ENCODE measurements around the gene PAAF1.
"Not testable (repeated sequence)": the region's sequence is repeated elsewhere in the genome, so short reads cannot be mapped to it uniquely, and the experiment has no call there.

Gene PAAF1

DNA sequence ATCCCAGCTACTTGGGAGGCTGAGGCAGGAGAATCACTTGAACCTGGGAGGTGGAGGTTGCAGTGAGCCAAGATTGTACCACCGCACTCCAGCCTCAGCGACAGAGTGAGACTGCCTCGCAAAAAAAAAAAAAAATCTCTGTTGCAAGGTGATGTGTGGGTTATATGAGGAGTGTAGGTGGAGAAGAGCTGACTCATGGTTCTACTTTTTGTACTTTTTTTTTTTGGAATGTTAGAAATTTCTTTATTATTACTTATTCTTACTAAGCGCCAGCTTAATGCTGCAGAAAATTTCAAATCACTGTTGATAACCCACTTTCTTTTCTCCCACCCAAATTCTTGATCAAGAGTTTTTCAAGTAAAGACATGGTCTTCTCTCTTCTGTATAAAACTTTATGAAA lies 44.4 kb downstream of the PAAF1 start:
- no peaks in the 10 kb centered on the region for H3K9me3 ChIP-seq (ENCODE audit: control insufficient read depth, insufficient read depth, low read depth, low read length)
- H3K27me3 ChIP-seq (ENCODE audit: control insufficient read depth, insufficient read depth, low read length), result no peaks in the 10 kb centered on the region
- no peaks in the 10 kb centered on the region for H3K4me1 ChIP-seq (ENCODE audit: control insufficient read depth, insufficient read depth, low read length)
- no peak overlapping the region for H3K27ac ChIP-seq (ENCODE audit: low read depth, low read length)
- peaks cover 36% of the 10 kb centered on the region for H3K36me3 ChIP-seq (ENCODE audit: control insufficient read depth, insufficient read depth, low read length)
- H3K4me3 ChIP-seq (ENCODE audit: low read depth, low read length), result no peak overlapping the region
- no peak overlapping the region for H3K9ac ChIP-seq (ENCODE audit: low read length)

DNA sequence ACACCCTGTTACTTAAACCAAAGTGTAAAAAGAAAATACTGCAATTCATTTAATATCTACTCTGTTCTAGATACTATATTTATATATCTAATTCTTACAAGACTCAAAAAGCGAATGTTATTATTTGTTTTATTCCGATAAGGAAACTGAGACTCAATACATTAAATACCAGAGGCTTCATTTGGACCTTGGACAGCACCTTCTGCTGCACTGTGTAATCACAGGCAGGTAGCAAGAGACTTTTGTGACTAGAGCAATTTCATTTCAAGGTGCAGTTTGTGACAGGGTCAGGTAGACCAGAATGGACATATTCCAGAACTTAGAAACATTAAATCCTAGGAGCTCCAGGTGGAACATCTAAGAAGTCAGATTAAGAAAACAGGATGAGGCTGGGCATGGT lies 52.6 kb downstream of the PAAF1 start:
- peaks cover 40% of the 10 kb centered on the region for H3K36me3 ChIP-seq (ENCODE audit: control insufficient read depth, insufficient read depth, low read length)
- H3K27me3 ChIP-seq (ENCODE audit: control insufficient read depth, insufficient read depth, low read length), result no peaks in the 10 kb centered on the region
- no peak overlapping the region for H3K4me3 ChIP-seq (ENCODE audit: low read depth, low read length)
- H3K4me1 ChIP-seq (ENCODE audit: control insufficient read depth, insufficient read depth, low read length), result no peaks in the 10 kb centered on the region
- no peak overlapping the region for H3K9ac ChIP-seq (ENCODE audit: low read length)
- H3K9me3 ChIP-seq (ENCODE audit: control insufficient read depth, insufficient read depth, low read depth, low read length), result no peaks in the 10 kb centered on the region
- no peak overlapping the region for H3K27ac ChIP-seq (ENCODE audit: low read depth, low read length)

DNA sequence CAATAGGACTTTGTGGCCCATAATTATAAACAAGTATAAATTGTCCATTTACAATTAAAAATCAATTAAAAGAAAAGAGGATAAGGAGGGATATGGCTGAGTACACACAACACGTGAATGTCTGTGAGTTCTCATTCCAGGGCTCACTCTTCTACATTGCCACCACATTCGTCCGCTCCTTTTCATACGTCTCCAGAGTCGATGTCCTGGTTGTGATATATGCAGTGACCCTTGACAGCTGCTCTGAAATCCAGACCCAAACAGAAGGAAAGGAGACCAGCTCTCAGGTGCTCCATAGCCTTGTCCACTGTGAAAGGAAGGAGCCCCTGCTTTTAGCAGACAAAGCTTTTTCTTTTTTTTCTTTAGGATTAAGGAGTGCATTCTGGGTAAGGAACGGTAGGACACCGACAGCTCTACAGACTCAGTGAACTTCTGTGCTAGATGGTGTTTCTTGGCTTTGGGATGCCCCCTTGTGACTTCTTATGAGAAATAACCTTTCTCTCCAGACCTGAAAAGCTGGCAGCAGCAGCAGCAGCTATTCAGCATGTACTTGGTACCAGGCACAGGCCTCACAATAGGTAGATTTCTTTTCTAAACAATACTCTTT lies 54.3 kb downstream of the PAAF1 start:
- Histone ChIP-seq H3K9ac (ENCODE audit: low read length) (no peak overlapping the region), H3K27me3 (ENCODE audit: control insufficient read depth, insufficient read depth, low read length) (no peaks in the 10 kb centered on the region), H3K9me3 (ENCODE audit: control insufficient read depth, insufficient read depth, low read depth, low read length) (no peaks in the 10 kb centered on the region), H3K36me3 (ENCODE audit: control insufficient read depth, insufficient read depth, low read length) (peaks cover 36% of the 10 kb centered on the region), H3K4me3 (ENCODE audit: low read depth, low read length) (no peak overlapping the region), H3K4me1 (ENCODE audit: control insufficient read depth, insufficient read depth, low read length) (no peaks in the 10 kb centered on the region), H3K27ac (ENCODE audit: low read depth, low read length) (no peak overlapping the region)

DNA sequence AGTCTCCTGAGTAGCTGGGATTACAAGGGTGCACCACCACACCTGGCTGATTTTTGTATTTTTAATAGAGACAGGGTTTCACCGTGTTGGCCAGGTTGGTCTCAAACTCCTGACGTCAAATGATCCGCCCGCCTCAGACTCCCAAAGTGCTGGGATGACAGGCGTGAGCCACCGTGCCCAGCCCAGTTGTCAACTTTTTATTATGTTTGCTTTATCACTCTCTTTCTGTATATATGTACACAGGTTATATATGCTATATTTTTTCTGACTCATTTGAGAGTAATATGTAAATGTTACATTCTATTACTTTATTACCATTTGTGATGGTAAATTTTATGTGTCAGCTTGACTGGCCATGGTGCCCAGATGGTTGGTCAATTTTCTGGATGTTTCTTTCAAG lies 55.2 kb downstream of the PAAF1 start:
- Histone ChIP-seq H3K27ac (ENCODE audit: low read depth, low read length) (no peak overlapping the region), H3K4me3 (ENCODE audit: low read depth, low read length) (no peak overlapping the region), H3K4me1 (ENCODE audit: control insufficient read depth, insufficient read depth, low read length) (no peaks in the 10 kb centered on the region), H3K9ac (ENCODE audit: low read length) (no peak overlapping the region), H3K27me3 (ENCODE audit: control insufficient read depth, insufficient read depth, low read length) (no peaks in the 10 kb centered on the region), H3K36me3 (ENCODE audit: control insufficient read depth, insufficient read depth, low read length) (peaks cover 33% of the 10 kb centered on the region), H3K9me3 (ENCODE audit: control insufficient read depth, insufficient read depth, low read depth, low read length) (no peaks in the 10 kb centered on the region)

DNA sequence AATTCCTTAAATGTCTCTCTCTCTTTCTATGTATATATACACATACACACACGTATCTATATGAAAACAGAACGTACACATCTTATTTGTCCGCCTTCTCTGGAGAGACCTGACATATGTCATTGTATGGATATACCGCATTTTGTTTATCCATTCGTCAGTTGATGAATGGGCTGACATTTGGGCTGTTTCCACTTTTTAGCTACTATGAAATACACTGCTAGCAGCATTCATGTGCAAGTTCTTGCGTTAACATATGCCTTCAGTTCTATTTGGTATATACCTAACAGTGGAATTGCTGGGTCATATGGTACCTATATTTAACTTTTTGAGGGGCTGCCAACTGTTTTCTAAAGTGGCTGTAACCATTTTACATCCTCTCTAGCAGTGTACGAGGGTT lies 56.0 kb downstream of the PAAF1 start:
- Histone ChIP-seq H3K4me1 (ENCODE audit: control insufficient read depth, insufficient read depth, low read length) (no peaks in the 10 kb centered on the region), H3K9me3 (ENCODE audit: control insufficient read depth, insufficient read depth, low read depth, low read length) (peaks cover 2% of the 10 kb centered on the region; the same call in 1 of the 2 replicates), H3K36me3 (ENCODE audit: control insufficient read depth, insufficient read depth, low read length) (peaks cover 25% of the 10 kb centered on the region), H3K27me3 (ENCODE audit: control insufficient read depth, insufficient read depth, low read length) (no peaks in the 10 kb centered on the region), H3K27ac (ENCODE audit: low read depth, low read length) (no peak overlapping the region), H3K4me3 (ENCODE audit: low read depth, low read length) (no peak overlapping the region), H3K9ac (ENCODE audit: low read length) (no peak overlapping the region)

DNA sequence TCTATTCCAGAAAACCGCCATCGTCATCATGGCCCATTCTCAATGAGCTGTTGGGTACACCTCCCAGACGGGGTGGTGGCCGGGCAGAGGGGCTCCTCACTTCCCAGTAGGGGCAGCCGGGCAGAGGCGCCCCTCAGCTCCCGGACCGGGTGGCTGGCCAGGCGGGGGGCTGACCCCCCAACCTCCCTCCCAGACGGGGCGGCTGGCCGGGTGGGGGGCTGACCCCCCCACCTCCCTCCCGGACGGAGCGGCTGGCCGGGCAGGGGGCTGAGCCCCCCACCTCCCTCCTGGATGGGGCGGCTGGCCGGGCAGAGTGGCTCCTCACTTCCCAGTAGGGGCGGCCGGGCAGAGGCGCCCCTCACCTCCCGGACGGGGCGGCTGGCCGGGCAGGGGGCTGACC lies 59.2 kb downstream of the PAAF1 start:
- not testable (repeated sequence) for H3K4me1 ChIP-seq (ENCODE audit: control insufficient read depth, insufficient read depth, low read length); H3K9ac ChIP-seq (ENCODE audit: low read length); H3K4me3 ChIP-seq (ENCODE audit: low read depth, low read length); H3K27me3 ChIP-seq (ENCODE audit: control insufficient read depth, insufficient read depth, low read length); H3K27ac ChIP-seq (ENCODE audit: low read depth, low read length)
- H3K9me3 ChIP-seq (ENCODE audit: control insufficient read depth, insufficient read depth, low read depth, low read length), result peaks cover 23% of the 10 kb centered on the region
- H3K36me3 ChIP-seq (ENCODE audit: control insufficient read depth, insufficient read depth, low read length), result peaks cover 12% of the 10 kb centered on the region

DNA sequence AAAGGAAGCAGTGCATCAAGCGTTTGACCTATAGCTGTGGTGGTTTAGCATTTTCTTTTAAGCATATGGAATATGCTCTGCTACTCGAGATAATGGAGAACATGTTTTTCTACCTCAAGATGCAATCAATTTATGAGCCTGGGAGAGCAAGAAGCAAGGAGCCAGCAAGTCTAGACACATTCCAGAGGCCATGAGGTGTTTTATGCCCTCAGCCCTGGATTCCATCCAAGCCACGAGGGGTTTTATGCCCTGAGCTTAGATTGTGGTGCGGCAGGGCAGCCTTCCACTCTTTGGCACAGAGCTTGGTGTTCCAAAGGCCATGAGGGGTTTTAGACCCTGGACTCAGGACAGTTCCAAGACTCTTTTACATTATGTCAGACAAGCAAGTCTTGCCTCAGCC lies 62.3 kb downstream of the PAAF1 start:
- Histone ChIP-seq H3K9me3 (ENCODE audit: control insufficient read depth, insufficient read depth, low read depth, low read length) (peaks cover 37% of the 10 kb centered on the region), H3K4me1 (ENCODE audit: control insufficient read depth, insufficient read depth, low read length) (no peaks in the 10 kb centered on the region), H3K36me3 (ENCODE audit: control insufficient read depth, insufficient read depth, low read length) (peaks cover 5% of the 10 kb centered on the region), H3K27ac (ENCODE audit: low read depth, low read length) (no peak overlapping the region), H3K9ac (ENCODE audit: low read length) (no peak overlapping the region), H3K4me3 (ENCODE audit: low read depth, low read length) (no peak overlapping the region), H3K27me3 (ENCODE audit: control insufficient read depth, insufficient read depth, low read length) (no peaks in the 10 kb centered on the region)

DNA sequence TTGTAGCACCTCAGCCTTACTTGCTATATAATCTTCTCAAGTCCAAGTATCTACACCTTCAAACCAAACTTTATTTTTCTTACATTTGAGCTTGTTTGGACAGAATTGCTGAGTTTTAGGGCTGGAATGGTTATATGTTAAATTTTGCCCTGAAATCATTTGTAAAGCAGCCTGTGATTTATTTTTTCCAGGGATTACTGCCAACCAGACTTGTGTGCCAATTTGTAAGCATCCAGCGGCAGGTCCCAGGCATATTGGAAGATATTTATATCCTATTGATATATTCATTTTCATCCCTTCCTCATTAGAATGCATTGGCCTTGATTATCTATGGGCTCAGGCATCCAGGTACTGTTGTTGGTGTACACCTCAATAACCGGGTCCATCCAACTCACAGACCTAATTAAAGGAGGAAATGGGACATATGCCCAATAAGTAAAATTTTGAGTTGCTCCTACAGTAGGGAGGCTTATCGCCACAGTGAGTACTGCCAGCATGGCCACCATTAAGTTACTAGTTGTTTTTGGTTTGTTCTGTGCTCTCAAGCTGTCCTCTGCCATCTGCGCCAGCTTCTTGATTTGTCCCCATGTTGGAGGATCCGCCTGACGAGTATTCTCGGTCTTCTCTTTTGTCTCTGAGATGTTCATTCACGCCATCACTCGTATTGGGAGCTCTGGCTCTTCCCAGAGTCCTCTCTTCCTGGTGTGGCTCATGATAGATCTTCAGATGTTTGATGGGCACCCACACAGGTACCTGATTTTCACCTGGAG lies 64.2 kb downstream of the PAAF1 start:
- Histone ChIP-seq H3K27me3 (ENCODE audit: control insufficient read depth, insufficient read depth, low read length) (no peaks in the 10 kb centered on the region), H3K4me1 (ENCODE audit: control insufficient read depth, insufficient read depth, low read length) (no peaks in the 10 kb centered on the region), H3K4me3 (ENCODE audit: low read depth, low read length) (no peak overlapping the region), H3K9ac (ENCODE audit: low read length) (no peak overlapping the region), H3K9me3 (ENCODE audit: control insufficient read depth, insufficient read depth, low read depth, low read length) (peaks cover 39% of the 10 kb centered on the region), H3K36me3 (ENCODE audit: control insufficient read depth, insufficient read depth, low read length) (no peaks in the 10 kb centered on the region), H3K27ac (ENCODE audit: low read depth, low read length) (no peak overlapping the region)

DNA sequence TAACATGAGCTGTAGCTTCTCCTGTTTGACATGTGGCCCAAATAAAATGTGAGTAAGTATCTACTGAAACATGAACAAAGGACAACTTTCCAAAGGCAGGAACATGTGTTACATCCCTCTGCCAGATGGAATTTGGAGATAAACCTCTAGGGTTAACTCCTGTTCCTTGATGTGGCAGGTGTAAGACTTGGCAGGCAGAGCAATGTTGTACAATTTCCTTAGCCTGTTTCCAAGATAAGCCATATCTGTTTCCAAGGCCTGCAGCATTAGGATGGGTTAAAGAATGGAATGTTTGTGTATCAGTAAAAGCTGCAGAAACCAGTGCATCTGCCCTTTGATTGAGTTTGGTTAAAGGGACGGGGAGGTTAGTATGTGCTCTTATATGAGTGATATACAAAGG lies 65.2 kb downstream of the PAAF1 start:
- H3K27me3 ChIP-seq (ENCODE audit: control insufficient read depth, insufficient read depth, low read length), result no peaks in the 10 kb centered on the region
- H3K9ac ChIP-seq (ENCODE audit: low read length), result no peak overlapping the region
- no peak overlapping the region for H3K27ac ChIP-seq (ENCODE audit: low read depth, low read length)
- H3K9me3 ChIP-seq (ENCODE audit: control insufficient read depth, insufficient read depth, low read depth, low read length), result peaks cover 50% of the 10 kb centered on the region
- H3K36me3 ChIP-seq (ENCODE audit: control insufficient read depth, insufficient read depth, low read length), result no peaks in the 10 kb centered on the region
- H3K4me1 ChIP-seq (ENCODE audit: control insufficient read depth, insufficient read depth, low read length), result no peaks in the 10 kb centered on the region
- no peak overlapping the region for H3K4me3 ChIP-seq (ENCODE audit: low read depth, low read length)

DNA sequence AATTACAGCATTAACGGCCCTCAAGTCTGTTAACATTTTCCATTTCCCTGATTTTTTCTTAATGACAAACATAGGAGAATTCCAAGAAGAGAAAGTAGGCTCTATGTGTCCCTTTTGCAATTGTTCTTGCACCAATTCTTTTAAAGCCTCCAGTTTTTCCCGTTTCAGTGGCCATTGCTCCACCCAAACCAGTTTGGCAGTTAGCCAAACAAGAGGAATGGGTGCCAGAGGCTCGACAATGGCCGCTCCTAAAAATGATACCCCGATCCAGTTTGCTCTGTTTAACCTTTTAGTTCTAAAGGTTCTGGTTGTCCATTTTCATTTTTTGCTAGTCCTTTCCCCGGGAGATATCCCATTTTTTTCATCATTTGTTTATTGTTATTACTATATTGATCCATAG lies 67.3 kb downstream of the PAAF1 start:
- peaks cover 46% of the 10 kb centered on the region for H3K9me3 ChIP-seq (ENCODE audit: control insufficient read depth, insufficient read depth, low read depth, low read length)
- no peak overlapping the region for H3K9ac ChIP-seq (ENCODE audit: low read length)
- no peaks in the 10 kb centered on the region for H3K36me3 ChIP-seq (ENCODE audit: control insufficient read depth, insufficient read depth, low read length)
- H3K4me1 ChIP-seq (ENCODE audit: control insufficient read depth, insufficient read depth, low read length), result no peaks in the 10 kb centered on the region
- H3K27me3 ChIP-seq (ENCODE audit: control insufficient read depth, insufficient read depth, low read length), result no peaks in the 10 kb centered on the region
- no peak overlapping the region for H3K4me3 ChIP-seq (ENCODE audit: low read depth, low read length)
- no peak overlapping the region for H3K27ac ChIP-seq (ENCODE audit: low read depth, low read length)

DNA sequence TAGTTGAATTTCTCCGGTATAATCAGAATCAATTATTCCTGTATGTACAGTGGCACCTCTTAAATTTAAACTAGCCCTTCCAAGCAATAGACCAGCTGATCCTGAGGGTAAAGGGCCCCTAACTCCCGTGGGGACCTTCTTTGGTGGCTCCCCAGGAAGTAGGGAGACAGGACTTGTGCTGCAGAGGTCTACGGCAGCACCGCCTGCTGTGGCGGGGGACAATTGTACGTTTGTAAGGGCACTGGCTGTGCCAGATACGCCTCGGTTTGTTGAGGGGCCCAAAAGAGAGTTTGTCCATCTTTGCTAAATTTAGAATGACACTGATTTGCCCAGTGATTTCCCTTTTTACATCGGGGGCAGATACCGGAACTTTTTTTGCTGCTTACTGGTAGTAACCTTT lies 68.1 kb downstream of the PAAF1 start:
- Histone ChIP-seq H3K27ac (ENCODE audit: low read depth, low read length) (no peak overlapping the region), H3K4me1 (ENCODE audit: control insufficient read depth, insufficient read depth, low read length) (no peaks in the 10 kb centered on the region), H3K4me3 (ENCODE audit: low read depth, low read length) (no peak overlapping the region), H3K27me3 (ENCODE audit: control insufficient read depth, insufficient read depth, low read length) (no peaks in the 10 kb centered on the region), H3K9ac (ENCODE audit: low read length) (no peak overlapping the region), H3K36me3 (ENCODE audit: control insufficient read depth, insufficient read depth, low read length) (no peaks in the 10 kb centered on the region), H3K9me3 (ENCODE audit: control insufficient read depth, insufficient read depth, low read depth, low read length) (peaks cover 40% of the 10 kb centered on the region)

Data from HUES6 (cell line).